Adrenal gland (tissue), 5 donors: ENCODE results near the gene SLC25A22.

ENCODE experiments used
- CTCF ChIP-seq, 6 experiments: fragments of 450-650 bp in 4 of 6; fragments of 200-600 bp in 2 of 6; sonication (generic) in 1 of 6; IDR thresholded peaks; 1 replicate in 5 of 6; 2 replicates in 1 of 6; pipeline versions ENCODE4 v1.5.1 to v1.8.0; 2016 to 2021; ENCODE audit warnings: antibody characterized with exemption in 6 of 6, mild to moderate bottlenecking in 2 of 6, moderate library complexity in 1 of 6
- POLR2A ChIP-seq, 2 donors: fragments of 450-650 bp; IDR thresholded peaks; one replicate each; pipeline ENCODE4 v1.6.1; 2017; ENCODE audit warnings: antibody characterized with exemption in 2 of 2, mild to moderate bottlenecking in 2 of 2, moderate library complexity in 1 of 2
- donor health status: DM: no; HTN: no; CAD: no.

DNA sequence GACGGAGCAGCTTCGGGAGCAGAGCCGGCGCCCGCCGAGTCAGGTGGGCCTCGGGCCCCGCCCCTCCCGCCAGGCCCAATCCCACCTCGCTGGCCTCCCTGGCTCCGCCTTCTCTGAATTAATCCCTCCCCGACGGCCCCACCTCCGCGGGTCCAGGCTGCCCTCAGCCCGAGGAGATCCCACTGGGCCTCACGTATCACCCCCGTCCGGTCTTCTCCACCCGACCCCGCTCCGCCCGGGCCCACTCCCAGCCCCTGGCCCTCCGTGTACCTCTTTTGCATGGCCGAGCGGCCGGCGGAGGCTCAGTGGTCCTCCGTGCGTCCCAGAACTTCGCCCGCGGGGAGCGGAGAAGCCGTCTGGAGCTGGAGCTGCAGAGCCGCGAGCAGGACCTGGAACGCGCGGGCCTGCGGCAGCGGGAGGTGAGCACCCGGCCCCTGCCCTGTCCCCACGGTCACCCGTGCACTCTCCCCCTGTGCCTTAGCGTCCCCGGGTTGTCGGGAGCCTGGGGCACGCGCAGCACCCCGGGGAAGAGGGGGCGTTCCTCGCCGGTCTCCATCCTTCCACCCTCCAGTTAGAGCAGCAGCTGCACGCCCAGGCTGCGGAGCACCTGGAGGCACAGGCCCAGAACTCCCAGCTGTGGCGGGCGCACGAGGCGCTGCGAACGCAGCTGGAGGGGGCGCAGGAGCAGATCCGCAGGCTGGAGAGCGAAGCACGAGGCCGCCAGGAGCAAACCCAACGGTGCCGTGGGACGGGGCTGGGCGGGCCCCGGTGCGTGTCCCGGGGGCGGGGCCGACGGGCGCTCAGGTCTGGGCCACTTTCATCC, 32.4 kb upstream of the SLC25A22 start:
- TF ChIP-seq CTCF (IDR thresholded peaks at IDR 0.05), result no peak
- no peak for TF ChIP-seq POLR2A (IDR thresholded peaks at IDR 0.05)
